AG04450 (cell line): ENCODE data around the gene SMCHD1. TPM values are rescaled to one million over a fixed set of nuclear protein-coding genes. Genes with fewer than 3 reads are reported as not detected.
"Not testable (repeated sequence)": the region's sequence is repeated elsewhere in the genome, so short reads cannot be mapped to it uniquely, and the experiment has no call there.

Experiments
- CTCF ChIA-PET: fragments of 300-600, 350-600 bp; formaldehyde crosslinking; extraction: SDS; loops from one replicate; lab custom pipeline; 2022; ENCODE audit warnings: antibody characterized with exemption, inconsistent platforms; lab: Charles Lee
- POLR2A ChIA-PET: fragments of 350-600 bp; formaldehyde crosslinking; extraction: SDS; loops from one replicate; lab custom pipeline; 2021; ENCODE audit warnings: antibody characterized with exemption, inconsistent platforms; lab: Yijun Ruan, JAX
- DNase-seq: peaks from one replicate; pipeline ENCODE4 v3.0.0-alpha.2; 2011; ENCODE audit warnings: low read depth, low spot score
- H3K27ac ChIP-seq: one replicate; pipeline ENCODE4 v1.5.1; 2012; ENCODE audit warnings: low read depth, low read length, control low read depth
- H3K27me3 ChIP-seq: one replicate; pipeline ENCODE4 v1.6.0; 2012; ENCODE audit warnings: low read length; ENCODE audit not compliant: control insufficient read depth, insufficient read depth
- H3K4me3 ChIP-seq: 2 replicates; pipeline ENCODE4 v1.5.1; 2011; ENCODE audit warnings: mild to moderate bottlenecking, low read depth, low read length, control low read depth
- H3K9me3 ChIP-seq: 2 replicates; pipeline ENCODE4 v1.5.1; 2012; ENCODE audit warnings: low read length; ENCODE audit not compliant: control insufficient read depth, insufficient read depth
- polyA plus RNA-seq: library from polyadenylated mRNA; depleted of rRNA; stranded (reverse); fragments of >200 nt; gene quantifications from 2 replicates; pipeline ENCODE4 v1.2.3, GENCODE V29; 2011
- TF ChIP-seq, protein P1 (sequence below): IDR thresholded peaks from 2 replicates; pipeline ENCODE4 v1.5.1; 2011; ENCODE audit warnings: low read depth, low read length, control low read depth, inconsistent platforms

The SMCHD1 gene
- polyA plus RNA-seq, 1 experiment = 37.2 TPM

GRCh38 chr18:2847317-2848246, 192.1 kb downstream of the SMCHD1 start:
- Histone ChIP-seq H3K9me3 (no peaks in the 10 kb centered on the region; the same call in 1 of the 2 replicates), H3K27ac (no peak overlapping the region), H3K27me3 (peaks cover 61% of the 10 kb centered on the region), H3K4me3 (peak overlapping the region; percentile 17; the same call in 1 of the 2 replicates)
- POLR2A ChIA-PET = no interaction called here
- TF ChIP-seq, protein P1, sequence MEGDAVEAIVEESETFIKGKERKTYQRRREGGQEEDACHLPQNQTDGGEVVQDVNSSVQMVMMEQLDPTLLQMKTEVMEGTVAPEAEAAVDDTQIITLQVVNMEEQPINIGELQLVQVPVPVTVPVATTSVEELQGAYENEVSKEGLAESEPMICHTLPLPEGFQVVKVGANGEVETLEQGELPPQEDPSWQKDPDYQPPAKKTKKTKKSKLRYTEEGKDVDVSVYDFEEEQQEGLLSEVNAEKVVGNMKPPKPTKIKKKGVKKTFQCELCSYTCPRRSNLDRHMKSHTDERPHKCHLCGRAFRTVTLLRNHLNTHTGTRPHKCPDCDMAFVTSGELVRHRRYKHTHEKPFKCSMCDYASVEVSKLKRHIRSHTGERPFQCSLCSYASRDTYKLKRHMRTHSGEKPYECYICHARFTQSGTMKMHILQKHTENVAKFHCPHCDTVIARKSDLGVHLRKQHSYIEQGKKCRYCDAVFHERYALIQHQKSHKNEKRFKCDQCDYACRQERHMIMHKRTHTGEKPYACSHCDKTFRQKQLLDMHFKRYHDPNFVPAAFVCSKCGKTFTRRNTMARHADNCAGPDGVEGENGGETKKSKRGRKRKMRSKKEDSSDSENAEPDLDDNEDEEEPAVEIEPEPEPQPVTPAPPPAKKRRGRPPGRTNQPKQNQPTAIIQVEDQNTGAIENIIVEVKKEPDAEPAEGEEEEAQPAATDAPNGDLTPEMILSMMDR = no peak
- CTCF ChIA-PET = no interaction called here
- no peak for DNase-seq

- ChIA-PET POLR2A (no interaction called here), CTCF (interaction anchor here (0.6 kb wide), 1 partner anchor 40 kb away, joined by 3 read pairs; no protein-coding TSS in a partner anchor)
- peaks cover 61% of the 10 kb centered on the region for H3K27me3 ChIP-seq
- H3K9me3 ChIP-seq = no peaks in the 10 kb centered on the region; the same call in 1 of the 2 replicates
- no peak overlapping the region for H3K4me3 ChIP-seq
- no peak overlapping the region for H3K27ac ChIP-seq
- DNase-seq = no peak
- TF ChIP-seq, protein P1 = no peak
Measured at GRCh38 chr18:2848247-2849246, 193.0 kb downstream of the SMCHD1 start.

DNA sequence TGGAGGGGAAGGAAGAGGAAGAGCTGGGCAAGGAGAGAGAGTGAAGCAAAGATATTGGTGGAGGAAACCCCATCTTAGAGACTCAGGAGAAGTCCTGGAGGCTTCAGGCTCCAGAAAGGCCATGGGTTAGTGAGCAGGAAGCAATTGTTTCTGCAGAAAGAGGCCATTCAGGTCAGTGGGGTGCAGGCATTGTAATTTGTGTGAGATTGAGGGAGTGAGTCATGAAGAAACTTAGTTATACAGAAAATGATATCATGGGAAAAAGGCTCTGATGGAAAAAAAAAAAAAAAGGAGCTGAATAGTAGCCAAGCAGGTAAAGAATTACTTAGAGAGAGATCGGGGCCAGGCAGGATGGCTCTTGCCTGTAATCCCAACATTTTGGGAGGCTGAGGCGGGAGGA, 195.3 kb downstream of the SMCHD1 start:
- Histone ChIP-seq H3K27ac (no peak overlapping the region), H3K4me3 (no peak overlapping the region), H3K27me3 (peaks cover 48% of the 10 kb centered on the region), H3K9me3 (no peaks in the 10 kb centered on the region; the same call in 1 of the 2 replicates)
- POLR2A ChIA-PET = interaction anchor here (0.6 kb wide), 1 partner anchor 278 kb away, joined by 4 read pairs; no protein-coding TSS in a partner anchor
- TF ChIP-seq, protein P1 = no peak
- CTCF ChIA-PET = interaction anchor here (0.6 kb wide), 1 partner anchor 298 kb away, joined by 3 read pairs; no protein-coding TSS in a partner anchor
- DNase-seq = no peak

DNA sequence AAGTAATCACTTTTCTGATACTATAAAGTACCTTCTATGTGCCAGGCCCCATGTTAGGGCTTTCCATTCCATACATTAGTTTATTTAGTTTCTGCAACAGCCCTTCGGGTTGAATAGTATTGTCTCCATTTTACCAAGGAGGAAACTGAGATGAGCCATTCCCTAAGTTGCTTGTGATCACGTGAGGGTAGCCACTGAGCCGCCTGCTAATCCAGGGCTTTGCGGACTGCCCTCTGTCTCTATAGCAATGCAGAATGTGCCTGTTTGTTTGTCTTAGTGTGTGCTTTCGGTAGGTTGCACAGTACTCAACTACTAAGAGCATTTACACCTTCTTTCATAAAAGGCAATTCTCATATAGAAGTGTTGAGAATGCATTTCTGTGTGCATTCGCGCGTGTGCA, 196.2 kb downstream of the SMCHD1 start:
- ChIA-PET CTCF (no interaction called here), POLR2A (no interaction called here)
- no peak for DNase-seq

GRCh38 chr18:2852460-2852859, 196.9 kb downstream of the SMCHD1 start:
- peaks cover 43% of the 10 kb centered on the region for H3K27me3 ChIP-seq
- H3K9me3 ChIP-seq, H3K4me3 ChIP-seq, CTCF ChIA-PET, H3K27ac ChIP-seq, POLR2A ChIA-PET, DNase-seq: not testable (repeated sequence)

More for the DNA sequence above, 196.2 kb downstream of the SMCHD1 start:
- Histone ChIP-seq H3K27ac (no peak overlapping the region), H3K4me3 (no peak overlapping the region), H3K9me3 (no peaks in the 10 kb centered on the region), H3K27me3 (peaks cover 45% of the 10 kb centered on the region)
- TF ChIP-seq, protein P1 = no peak
